Astrocyte (in vitro differentiated cells and primary cell): ENCODE results near the gene ARMH3. TPM values are rescaled to one million over a fixed set of nuclear protein-coding genes. Genes with fewer than 3 reads are reported as not detected.

Experiments
- DNase-seq: peaks from one replicate; pipeline ENCODE4 v3.0.0-alpha.2; 2010; ENCODE audit warnings: low read depth
- FAIRE-seq: peaks from 2 replicates; lab custom pipeline; 2011; peaks lifted over from hg19 to GRCh38; lab: Jason Lieb, UNC
- H2AFZ ChIP-seq: 2 replicates; pipeline ENCODE4 v1.6.0; 2012; ENCODE audit warnings: low read depth, low read length, inconsistent platforms
- H3K27ac ChIP-seq: 2 replicates; pipeline ENCODE4 v1.5.1; 2011; ENCODE audit warnings: low read depth, low read length, inconsistent platforms
- H3K27me3 ChIP-seq: 2 replicates; pipeline ENCODE4 v1.6.0; 2011; ENCODE audit warnings: low read length, inconsistent platforms; ENCODE audit not compliant: insufficient read depth
- H3K36me3 ChIP-seq: 2 replicates; pipeline ENCODE4 v1.5.1; 2011; ENCODE audit warnings: low read length, inconsistent platforms; ENCODE audit not compliant: insufficient read depth
- H3K4me1 ChIP-seq: 2 replicates; pipeline ENCODE4 v1.5.1; 2011; ENCODE audit warnings: low read length, inconsistent platforms; ENCODE audit not compliant: insufficient read depth
- H3K4me2 ChIP-seq: 2 replicates; pipeline ENCODE4 v1.6.0; 2012; ENCODE audit warnings: low read length, inconsistent platforms
- H3K4me3 ChIP-seq: 2 replicates; pipeline ENCODE4 v1.5.1; 2011; ENCODE audit warnings: low read depth, mild to moderate bottlenecking, low read length, inconsistent platforms; ENCODE audit not compliant: insufficient read depth
- H3K79me2 ChIP-seq: 2 replicates; pipeline ENCODE4 v1.6.0; 2012; ENCODE audit warnings: mild to moderate bottlenecking, low read length, inconsistent platforms; ENCODE audit not compliant: insufficient read depth
- H3K9ac ChIP-seq: 2 replicates; pipeline ENCODE4 v1.6.0; 2012; ENCODE audit warnings: mild to moderate bottlenecking, low read length, inconsistent platforms
- H3K9me3 ChIP-seq: 2 replicates; pipeline ENCODE4 v1.5.1; 2012; ENCODE audit warnings: low read depth, mild to moderate bottlenecking, low read length, inconsistent platforms; ENCODE audit not compliant: insufficient read depth
- H4K20me1 ChIP-seq: 2 replicates; pipeline ENCODE4 v1.6.0; 2012; ENCODE audit warnings: low read length, inconsistent platforms; ENCODE audit not compliant: insufficient read depth
- H3K27ac Mint-ChIP-seq: one replicate; pipeline ENCODE4 v1.8.0; 2021; ENCODE audit warnings: mild to moderate bottlenecking, mixed read lengths; ENCODE audit not compliant: unreplicated experiment
- H3K27me3 Mint-ChIP-seq: one replicate; pipeline ENCODE4 v1.8.0; 2021; ENCODE audit warnings: low read depth, mixed read lengths; ENCODE audit not compliant: unreplicated experiment
- H3K36me3 Mint-ChIP-seq: one replicate; pipeline ENCODE4 v1.8.0; 2021; ENCODE audit warnings: low read depth, mixed read lengths; ENCODE audit not compliant: unreplicated experiment
- H3K4me1 Mint-ChIP-seq: one replicate; pipeline ENCODE4 v1.8.0; 2021; ENCODE audit warnings: low read depth, mixed read lengths; ENCODE audit not compliant: unreplicated experiment
- H3K4me3 Mint-ChIP-seq: one replicate; pipeline ENCODE4 v1.8.0; 2021; ENCODE audit warnings: mild to moderate bottlenecking, moderate library complexity, mixed read lengths; ENCODE audit not compliant: unreplicated experiment
- H3K9me3 Mint-ChIP-seq: one replicate; pipeline ENCODE4 v1.8.0; 2021; ENCODE audit warnings: mild to moderate bottlenecking, mixed read lengths; ENCODE audit not compliant: unreplicated experiment
- EZH2 ChIP-seq: IDR thresholded peaks from 2 replicates; pipeline ENCODE4 v1.6.1; 2012; ENCODE audit warnings: mild to moderate bottlenecking, low read length, inconsistent platforms; ENCODE audit not compliant: insufficient read depth
- total RNA-seq: library from RNA; stranded (reverse); gene quantifications from 2 replicates; pipeline ENCODE4 v1.2.1, GENCODE V29; 2021
- TF ChIP-seq, protein P1 (sequence below): IDR thresholded peaks from 2 replicates; pipeline ENCODE4 v1.5.1; 2011; ENCODE audit warnings: low read depth, mild to moderate bottlenecking, inconsistent platforms, low read length, moderate library complexity; ENCODE audit not compliant: insufficient read depth

The ARMH3 gene
- total RNA-seq, 1 donor from 2014 or later, result 22.6 TPM

DNA sequence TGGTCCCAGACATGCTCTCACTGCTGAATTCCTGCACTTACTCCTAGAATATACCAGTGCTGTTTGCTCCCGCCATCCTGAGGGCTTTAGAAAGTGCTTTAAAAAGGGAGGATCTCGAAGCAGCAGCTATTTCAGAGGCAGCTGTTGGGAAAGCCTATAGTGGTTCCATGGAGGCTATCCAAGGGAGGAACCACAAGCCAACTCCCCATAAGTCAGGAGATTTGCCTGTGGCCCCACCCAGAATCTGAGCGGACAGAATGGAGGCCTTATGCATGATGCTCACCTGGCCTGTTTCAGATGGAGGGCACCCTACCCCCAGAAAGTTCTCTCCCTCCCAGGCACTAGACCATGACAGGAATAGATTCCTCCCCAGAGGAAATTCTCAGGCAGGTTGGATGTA lies 210.1 kb downstream of the ARMH3 start:
- H3K79me2 ChIP-seq, result no peaks in the 10 kb centered on the region
- no peaks in the 10 kb centered on the region for H3K36me3 ChIP-seq
- no peak for FAIRE-seq
- peak overlapping the region; percentile 12 for H3K27ac Mint-ChIP-seq
- no peak overlapping the region for H3K4me2 ChIP-seq
- peaks cover 14% of the 10 kb centered on the region for H3K4me1 Mint-ChIP-seq
- no peaks in the 10 kb centered on the region for H3K9me3 Mint-ChIP-seq
- H3K4me3 ChIP-seq, result no peak overlapping the region
- H3K27me3 Mint-ChIP-seq, result peaks cover 13% of the 10 kb centered on the region
- peaks cover 4% of the 10 kb centered on the region for H3K4me1 ChIP-seq
- TF ChIP-seq, protein P1, sequence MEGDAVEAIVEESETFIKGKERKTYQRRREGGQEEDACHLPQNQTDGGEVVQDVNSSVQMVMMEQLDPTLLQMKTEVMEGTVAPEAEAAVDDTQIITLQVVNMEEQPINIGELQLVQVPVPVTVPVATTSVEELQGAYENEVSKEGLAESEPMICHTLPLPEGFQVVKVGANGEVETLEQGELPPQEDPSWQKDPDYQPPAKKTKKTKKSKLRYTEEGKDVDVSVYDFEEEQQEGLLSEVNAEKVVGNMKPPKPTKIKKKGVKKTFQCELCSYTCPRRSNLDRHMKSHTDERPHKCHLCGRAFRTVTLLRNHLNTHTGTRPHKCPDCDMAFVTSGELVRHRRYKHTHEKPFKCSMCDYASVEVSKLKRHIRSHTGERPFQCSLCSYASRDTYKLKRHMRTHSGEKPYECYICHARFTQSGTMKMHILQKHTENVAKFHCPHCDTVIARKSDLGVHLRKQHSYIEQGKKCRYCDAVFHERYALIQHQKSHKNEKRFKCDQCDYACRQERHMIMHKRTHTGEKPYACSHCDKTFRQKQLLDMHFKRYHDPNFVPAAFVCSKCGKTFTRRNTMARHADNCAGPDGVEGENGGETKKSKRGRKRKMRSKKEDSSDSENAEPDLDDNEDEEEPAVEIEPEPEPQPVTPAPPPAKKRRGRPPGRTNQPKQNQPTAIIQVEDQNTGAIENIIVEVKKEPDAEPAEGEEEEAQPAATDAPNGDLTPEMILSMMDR, result no peak
- no peak for TF ChIP-seq EZH2
- H3K9ac ChIP-seq, result no peak overlapping the region
- no peak overlapping the region for H3K27ac ChIP-seq
- H3K9me3 ChIP-seq, result no peaks in the 10 kb centered on the region
- no peak overlapping the region for H2AFZ ChIP-seq
- DNase-seq, result no peak
- peaks cover 9% of the 10 kb centered on the region for H3K27me3 ChIP-seq
- peaks cover 61% of the 10 kb centered on the region for H4K20me1 ChIP-seq
- H3K4me3 Mint-ChIP-seq, result no peak overlapping the region
- peaks cover 18% of the 10 kb centered on the region for H3K36me3 Mint-ChIP-seq

DNA sequence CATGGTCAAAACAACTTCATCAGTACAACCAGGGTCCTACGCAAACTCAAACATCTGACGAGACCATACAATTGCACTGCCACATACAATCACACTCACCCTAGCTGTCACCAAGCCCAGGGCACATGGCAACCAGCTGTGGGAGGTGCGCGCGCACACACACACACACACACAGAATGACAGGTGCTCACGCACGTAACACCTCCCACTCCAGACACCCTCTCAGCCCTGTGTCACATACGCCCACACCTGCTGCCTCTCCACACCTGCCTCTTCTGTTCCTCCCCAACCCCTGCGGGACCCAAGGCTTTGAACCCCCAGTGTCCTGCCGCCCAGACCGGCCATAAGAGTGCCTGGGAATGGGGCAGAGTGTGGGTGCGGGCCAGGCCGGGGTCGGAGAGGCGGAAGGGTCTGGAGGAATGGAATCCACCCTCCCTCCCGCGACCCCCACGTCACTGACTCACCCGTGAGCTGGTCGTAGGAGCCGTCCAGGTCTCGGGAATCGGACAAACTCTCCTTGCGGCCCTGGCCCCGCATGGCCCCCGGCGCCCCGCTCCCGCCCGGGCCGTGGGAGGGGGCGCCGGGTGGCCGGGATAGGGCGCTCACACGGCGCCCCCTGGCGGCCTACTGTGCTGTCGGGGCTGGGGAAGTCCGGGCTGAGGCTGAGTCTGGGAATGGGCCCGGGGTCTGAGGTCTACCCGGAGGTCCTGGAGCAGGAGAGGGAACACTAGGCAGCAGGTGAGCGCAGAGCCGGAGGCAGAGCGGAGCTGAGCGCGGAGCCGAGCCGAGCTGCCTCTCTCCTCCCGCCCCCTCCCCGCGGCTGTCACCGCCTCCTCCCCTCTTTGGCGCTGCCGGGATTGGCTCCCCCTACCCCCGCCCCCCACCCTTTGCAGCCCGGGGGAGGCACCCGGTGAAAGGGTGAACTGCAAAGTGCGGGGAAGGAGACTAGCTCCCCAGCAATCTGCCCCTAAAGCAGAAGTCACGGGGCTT lies 212.6 kb downstream of the ARMH3 start, which contains the start of gene KCNIP2:
Gene KCNIP2, minus strand, starts transcription at position 769 of the 990 bp plus-strand sequence. Its CDS starts 232 bp downstream, at position 537.
- Histone ChIP-seq H3K27me3 (peaks cover 9% of the 10 kb centered on the region), H3K27ac (no peak within 1 kb of the TSS), H3K4me1 (peaks cover 15% of the 10 kb centered on the region), H3K9ac (no peak within 1 kb of the TSS), H3K36me3 (no peaks in the 10 kb centered on the region), H3K79me2 (no peaks in the 10 kb centered on the region), H4K20me1 (peaks cover 64% of the 10 kb centered on the region), H3K4me2 (peak within 1 kb of the TSS; percentile 62), H3K4me3 (no peak within 1 kb of the TSS), H3K9me3 (no peaks in the 10 kb centered on the region), H2AFZ (no peak within 1 kb of the TSS)
- peak within 1 kb of the TSS; percentile 30 for H3K27ac Mint-ChIP-seq
- peaks cover 13% of the 10 kb centered on the region for H3K36me3 Mint-ChIP-seq
- TF ChIP-seq EZH2, result no peak
- TF ChIP-seq, protein P1, result peak; percentile 24
- FAIRE-seq (no peak), DNase-seq (no peak)
- H3K4me1 Mint-ChIP-seq, result peaks cover 15% of the 10 kb centered on the region
- H3K9me3 Mint-ChIP-seq, result no peaks in the 10 kb centered on the region
- H3K4me3 Mint-ChIP-seq, result peak within 1 kb of the TSS; percentile 73
- H3K27me3 Mint-ChIP-seq, result peaks cover 13% of the 10 kb centered on the region

DNA sequence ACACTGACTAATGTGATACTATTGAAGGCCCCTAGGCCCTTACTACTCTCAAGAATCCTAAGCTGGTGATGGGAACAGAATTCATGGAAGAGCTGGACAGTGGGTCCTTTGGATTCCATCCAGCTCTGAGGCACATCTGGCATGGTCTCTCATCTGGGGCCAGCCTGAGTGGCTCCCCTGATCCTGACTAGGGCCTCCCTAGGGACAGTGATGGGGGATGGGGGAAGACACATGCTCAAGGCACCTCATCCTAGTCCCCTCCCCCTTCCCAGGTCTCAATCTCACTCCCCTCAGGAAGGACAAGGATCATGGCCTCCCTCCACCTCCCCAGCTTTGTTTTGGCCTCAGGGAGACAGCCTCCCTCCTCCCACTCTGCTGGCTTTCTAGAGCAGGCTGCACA lies 214.1 kb downstream of the ARMH3 start:
- H3K4me3 ChIP-seq, result no peak overlapping the region
- Mint-ChIP-seq H3K27me3 (peaks cover 13% of the 10 kb centered on the region), H3K36me3 (peaks cover 5% of the 10 kb centered on the region), H3K9me3 (no peaks in the 10 kb centered on the region), H3K4me1 (peaks cover 11% of the 10 kb centered on the region), H3K4me3 (no peak overlapping the region), H3K27ac (no peak overlapping the region)
- FAIRE-seq, result no peak
- peaks cover 15% of the 10 kb centered on the region for H3K4me1 ChIP-seq
- H3K27me3 ChIP-seq, result peaks cover 9% of the 10 kb centered on the region
- H2AFZ ChIP-seq, result no peak overlapping the region
- H3K36me3 ChIP-seq, result no peaks in the 10 kb centered on the region
- no peak overlapping the region for H3K9ac ChIP-seq
- no peak overlapping the region for H3K27ac ChIP-seq
- peaks cover 67% of the 10 kb centered on the region for H4K20me1 ChIP-seq
- H3K9me3 ChIP-seq, result no peaks in the 10 kb centered on the region
- H3K79me2 ChIP-seq, result no peaks in the 10 kb centered on the region
- no peak overlapping the region for H3K4me2 ChIP-seq
- TF ChIP-seq, protein P1, result no peak
- TF ChIP-seq EZH2, result no peak
- no peak for DNase-seq
